CD8-positive, alpha-beta memory T cell (primary cell): Measurements from ENCODE around the gene SP8. TPM values are rescaled to one million over a fixed set of nuclear protein-coding genes. Genes with fewer than 3 reads are reported as not detected.

ENCODE experiments used
- CTCF ChIA-PET: fragments of 350-600 bp; sonication (Branson Sonifier 250); formaldehyde crosslinking; loops from one replicate; lab custom pipeline; 2021; ENCODE audit warnings: antibody characterized with exemption; lab: Charles Lee
- POLR2A ChIA-PET: fragments of 350-600 bp; sonication (Branson Sonifier 250); formaldehyde crosslinking; loops from one replicate; lab custom pipeline; 2021; ENCODE audit warnings: antibody characterized with exemption; lab: Charles Lee
- DNase-seq, 5 donors: peaks; one replicate each; pipeline versions ENCODE4 v3.0.0 to v3.0.0-alpha.2; 2020 to 2022; ENCODE audit warnings: mixed read lengths in 1 of 5
- H3K27ac ChIP-seq: one replicate; pipeline ENCODE4 v1.7.0; 2013; ENCODE audit warnings: low read depth, mild to moderate bottlenecking, low read length, moderate library complexity
- H3K27me3 ChIP-seq: 2 replicates; pipeline ENCODE4 v1.7.0; 2013; ENCODE audit warnings: low read length, mild to moderate bottlenecking; ENCODE audit not compliant: insufficient read depth, poor library complexity, severe bottlenecking
- H3K36me3 ChIP-seq: 2 replicates; pipeline ENCODE4 v1.7.0; 2013; ENCODE audit warnings: mild to moderate bottlenecking, low read length, moderate library complexity; ENCODE audit not compliant: insufficient read depth
- H3K4me1 ChIP-seq: 2 replicates; pipeline ENCODE4 v1.7.0; 2013; ENCODE audit warnings: mild to moderate bottlenecking, low read length, moderate library complexity; ENCODE audit not compliant: insufficient read depth
- H3K4me3 ChIP-seq: 2 replicates; pipeline ENCODE4 v1.7.0; 2013; ENCODE audit warnings: mild to moderate bottlenecking, low read length
- H3K9me3 ChIP-seq: 2 replicates; pipeline ENCODE4 v1.7.0; 2013; ENCODE audit warnings: mild to moderate bottlenecking, low read length
- H3K27ac Mint-ChIP-seq, 8 donors: one replicate each; pipeline ENCODE4 v1.8.0; 2020 to 2021; ENCODE audit warnings: mixed read lengths in 8 of 8, mild to moderate bottlenecking in 6 of 8, inconsistent platforms in 3 of 8, moderate library complexity in 3 of 8
- H3K27me3 Mint-ChIP-seq, 2 donors: one replicate each; pipeline ENCODE4 v1.8.0; 2020 to 2021; ENCODE audit warnings: mixed read lengths in 2 of 2, mild to moderate bottlenecking in 1 of 2, moderate library complexity in 1 of 2
- H3K36me3 Mint-ChIP-seq, 3 donors: one replicate each; pipeline ENCODE4 v1.8.0; 2020 to 2021; ENCODE audit warnings: mixed read lengths in 3 of 3, inconsistent platforms in 1 of 3, mild to moderate bottlenecking in 1 of 3
- H3K4me1 Mint-ChIP-seq, 3 donors: one replicate each; pipeline ENCODE4 v1.8.0; 2020 to 2021; ENCODE audit warnings: mixed read lengths in 3 of 3, inconsistent platforms in 1 of 3, mild to moderate bottlenecking in 1 of 3
- H3K4me3 Mint-ChIP-seq, 7 donors: one replicate each; pipeline ENCODE4 v1.8.0; 2020 to 2021; ENCODE audit warnings: mixed read lengths in 7 of 7, mild to moderate bottlenecking in 6 of 7, moderate library complexity in 4 of 7, inconsistent platforms in 2 of 7
- H3K9me3 Mint-ChIP-seq, 5 donors: one replicate each; pipeline ENCODE4 v1.8.0; 2020 to 2022; ENCODE audit warnings: mixed read lengths in 5 of 5, mild to moderate bottlenecking in 3 of 5, moderate library complexity in 2 of 5, inconsistent platforms in 1 of 5
- polyA plus RNA-seq: library from polyadenylated mRNA; unstranded; fragments of 300-500 nt; fragmentation: Illumina TruSeq; gene quantifications from one replicate; pipeline ENCODE4 v1.2.3, GENCODE V29; 2021
- total RNA-seq, 2 experiments: library from RNA; stranded (reverse); gene quantifications; one replicate each; pipeline ENCODE4 v1.2.3, GENCODE V29; 2021

SP8 gene
- total and polyA plus RNA-seq, 3 experiments from 2014 or later = not detected

GRCh38 chr7:20784388-20785156, 2.1 kb downstream of the SP8 start:
- H3K36me3 Mint-ChIP-seq = peaks cover 0 to 1% (median 0%) of the 10 kb centered on the region in 3 donors
- no peak overlapping the region for H3K4me3 ChIP-seq
- H3K4me3 Mint-ChIP-seq = no peak overlapping the region
- H3K27ac Mint-ChIP-seq = no peak overlapping the region
- peaks cover 31% of the 10 kb centered on the region for H3K27me3 ChIP-seq
- peaks cover 13% of the 10 kb centered on the region for H3K4me1 ChIP-seq
- peaks cover 20 to 27% (median 24%) of the 10 kb centered on the region in 3 donors for H3K4me1 Mint-ChIP-seq
- H3K27me3 Mint-ChIP-seq = peaks cover 57 to 83% of the 10 kb centered on the region in 2 donors
- no peaks in the 10 kb centered on the region for H3K9me3 ChIP-seq
- H3K9me3 Mint-ChIP-seq = peaks cover 10 to 32% (median 28%) of the 10 kb centered on the region in 5 donors
- no peaks in the 10 kb centered on the region for H3K36me3 ChIP-seq
- ChIA-PET POLR2A (no interaction called here), CTCF (no interaction called here)
- no peak for DNase-seq
- H3K27ac ChIP-seq = no peak overlapping the region

GRCh38 chr7:20783700-20784387, 2.8 kb downstream of the SP8 start:
- H3K4me1 ChIP-seq = peaks cover 13% of the 10 kb centered on the region
- peak overlapping the region in 6 of 7 donors; percentile 54 to 78 (median 64) for H3K4me3 Mint-ChIP-seq
- ChIA-PET POLR2A (no interaction called here), CTCF (no interaction called here)
- H3K27me3 ChIP-seq = peaks cover 31% of the 10 kb centered on the region
- peaks cover 8 to 36% (median 26%) of the 10 kb centered on the region in 5 donors for H3K9me3 Mint-ChIP-seq
- DNase-seq = no peak
- H3K27me3 Mint-ChIP-seq = peaks cover 61 to 86% of the 10 kb centered on the region in 2 donors
- H3K36me3 Mint-ChIP-seq = peaks cover 0 to 1% (median 0%) of the 10 kb centered on the region in 3 donors
- H3K4me1 Mint-ChIP-seq = peaks cover 20 to 27% (median 24%) of the 10 kb centered on the region in 3 donors
- H3K27ac Mint-ChIP-seq = peak overlapping the region in 1 of 8 donors; percentile 24
- no peak overlapping the region for H3K4me3 ChIP-seq
- H3K9me3 ChIP-seq = no peaks in the 10 kb centered on the region
- H3K36me3 ChIP-seq = no peaks in the 10 kb centered on the region
- no peak overlapping the region for H3K27ac ChIP-seq

DNA sequence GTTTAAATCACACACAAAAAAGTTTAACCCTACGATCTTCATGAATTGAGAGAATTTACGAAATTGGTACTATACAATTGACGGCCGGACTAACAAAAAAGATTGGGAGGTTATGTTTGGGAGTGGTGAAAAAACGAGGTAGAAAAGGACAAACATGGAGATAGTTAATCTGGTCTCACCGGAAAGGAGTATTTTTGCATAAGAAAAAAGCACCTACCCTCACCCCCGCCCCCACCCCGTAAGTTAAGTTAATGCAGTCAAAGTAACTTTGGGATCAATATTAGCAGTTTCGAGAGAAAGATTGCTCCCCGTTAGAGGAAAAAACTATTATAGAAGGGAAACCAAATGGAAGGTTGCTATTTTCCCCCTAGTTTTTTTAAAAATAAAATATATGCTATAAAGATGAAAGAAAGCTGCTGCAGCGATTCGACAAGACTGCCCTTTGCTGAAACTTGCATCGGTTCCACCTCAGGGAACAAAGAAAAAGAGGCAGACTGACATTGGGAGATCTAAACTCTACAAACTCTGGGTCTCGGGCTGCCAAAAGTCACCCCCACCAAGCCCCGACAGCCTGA, 3.5 kb downstream of the SP8 start:
- Mint-ChIP-seq H3K4me1 (peaks cover 20 to 27% (median 24%) of the 10 kb centered on the region in 3 donors), H3K9me3 (peaks cover 8 to 33% (median 21%) of the 10 kb centered on the region in 5 donors), H3K36me3 (peaks cover 0 to 1% (median 0%) of the 10 kb centered on the region in 3 donors), H3K27ac (no peak overlapping the region), H3K4me3 (peak overlapping the region in 1 of 7 donors; percentile 54), H3K27me3 (peaks cover 61 to 80% of the 10 kb centered on the region in 2 donors)
- Histone ChIP-seq H3K4me1 (peaks cover 13% of the 10 kb centered on the region), H3K27ac (no peak overlapping the region), H3K36me3 (no peaks in the 10 kb centered on the region), H3K27me3 (peaks cover 34% of the 10 kb centered on the region), H3K4me3 (no peak overlapping the region), H3K9me3 (no peaks in the 10 kb centered on the region)
- POLR2A ChIA-PET = no interaction called here
- CTCF ChIA-PET = no interaction called here
- no peak for DNase-seq

DNA sequence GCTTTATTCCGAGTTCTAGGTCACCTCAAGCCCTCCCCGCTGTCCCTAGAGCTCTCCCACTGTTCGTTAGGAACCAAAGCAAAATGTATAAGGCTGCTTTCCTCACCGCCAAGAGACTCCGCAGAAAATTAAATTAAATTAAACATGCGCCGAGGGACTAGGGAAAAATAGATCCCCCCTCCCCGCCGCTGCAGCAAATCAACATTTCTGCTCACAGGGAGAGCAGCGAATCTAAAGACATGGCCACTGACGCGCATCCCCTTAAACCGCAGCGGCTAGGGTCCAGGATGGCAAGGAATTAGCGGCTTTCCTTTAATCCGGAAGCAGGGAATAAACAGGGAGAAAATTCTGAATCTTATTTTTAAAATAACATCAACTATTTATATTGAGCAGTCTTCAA, 7.6 kb downstream of the SP8 start:
- H3K27me3 ChIP-seq = peaks cover 42% of the 10 kb centered on the region

GRCh38 chr7:20778063-20778721, 8.5 kb downstream of the SP8 start:
- no peaks in the 10 kb centered on the region for H3K36me3 ChIP-seq
- Mint-ChIP-seq H3K9me3 (peaks cover 8 to 24% (median 17%) of the 10 kb centered on the region in 5 donors), H3K27me3 (peaks cover 61 to 74% of the 10 kb centered on the region in 2 donors), H3K4me1 (peaks cover 9 to 13% (median 9%) of the 10 kb centered on the region in 3 donors), H3K36me3 (peaks cover 0 to 3% (median 1%) of the 10 kb centered on the region in 3 donors), H3K4me3 (no peak overlapping the region), H3K27ac (no peak overlapping the region)
- no peak overlapping the region for H3K4me3 ChIP-seq
- ChIA-PET CTCF (no interaction called here), POLR2A (no interaction called here)
- H3K27me3 ChIP-seq = peaks cover 42% of the 10 kb centered on the region
- H3K9me3 ChIP-seq = no peaks in the 10 kb centered on the region
- H3K4me1 ChIP-seq = peaks cover 5% of the 10 kb centered on the region
- DNase-seq = no peak
- H3K27ac ChIP-seq = no peak overlapping the region

More for the DNA sequence above, 7.6 kb downstream of the SP8 start:
- Mint-ChIP-seq H3K27ac (no peak overlapping the region), H3K9me3 (peaks cover 8 to 26% (median 19%) of the 10 kb centered on the region in 5 donors), H3K36me3 (peaks cover 0 to 3% (median 1%) of the 10 kb centered on the region in 3 donors), H3K27me3 (peaks cover 67 to 82% of the 10 kb centered on the region in 2 donors), H3K4me1 (peaks cover 12 to 17% (median 12%) of the 10 kb centered on the region in 3 donors), H3K4me3 (no peak overlapping the region)
- H3K27ac ChIP-seq = no peak overlapping the region
- ChIA-PET CTCF (no interaction called here), POLR2A (no interaction called here)
- DNase-seq = no peak
- no peaks in the 10 kb centered on the region for H3K36me3 ChIP-seq
- no peaks in the 10 kb centered on the region for H3K9me3 ChIP-seq
- no peak overlapping the region for H3K4me3 ChIP-seq
- H3K4me1 ChIP-seq = peaks cover 5% of the 10 kb centered on the region

DNA sequence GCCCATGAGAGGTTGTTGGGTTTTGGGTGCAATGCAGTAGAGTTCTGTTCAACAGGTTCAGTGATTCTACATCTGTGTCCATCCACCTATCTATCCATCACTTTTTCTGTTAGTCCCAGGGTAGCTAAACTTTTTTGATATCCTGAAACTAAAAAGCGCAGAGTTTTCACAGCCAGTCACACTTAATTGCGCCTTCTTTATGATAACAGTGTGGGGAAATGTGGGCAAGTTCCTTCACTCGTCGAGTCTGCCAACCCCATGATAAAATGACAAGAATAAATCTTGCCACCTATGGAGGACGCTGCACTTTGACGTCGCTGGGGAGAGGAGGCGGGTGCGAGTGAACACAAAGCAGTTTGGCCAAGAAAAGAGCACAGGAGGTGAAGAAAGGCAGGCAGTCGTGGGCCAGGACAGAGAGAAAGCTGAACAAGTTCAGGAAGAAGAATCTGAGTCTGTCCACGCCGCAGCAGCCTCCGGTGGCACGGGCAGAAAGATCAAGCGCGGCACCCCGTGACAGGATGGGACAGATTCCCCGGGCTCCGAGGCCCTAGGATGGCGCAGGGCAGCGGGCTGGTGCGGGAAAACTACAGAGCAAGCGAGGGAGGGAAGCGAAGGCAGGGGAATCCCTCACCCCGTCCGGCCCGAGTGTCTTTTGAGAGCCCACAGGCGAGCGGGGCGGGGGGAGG, 9.2 kb downstream of the SP8 start:
- H3K36me3 Mint-ChIP-seq = peaks cover 0 to 3% (median 0%) of the 10 kb centered on the region in 3 donors
- ChIA-PET POLR2A (no interaction called here), CTCF (no interaction called here)
- H3K9me3 ChIP-seq = no peaks in the 10 kb centered on the region
- H3K4me3 ChIP-seq = no peak overlapping the region
- H3K9me3 Mint-ChIP-seq = peaks cover 6 to 18% (median 16%) of the 10 kb centered on the region in 5 donors
- no peak overlapping the region for H3K27ac ChIP-seq
- peak overlapping the region in 6 of 7 donors; percentile 20 to 72 (median 48) for H3K4me3 Mint-ChIP-seq
- DNase-seq = no peak
- peak overlapping the region in 3 of 8 donors; percentile 38 to 61 (median 58) for H3K27ac Mint-ChIP-seq
- peaks cover 42% of the 10 kb centered on the region for H3K27me3 ChIP-seq
- peaks cover 57 to 68% of the 10 kb centered on the region in 2 donors for H3K27me3 Mint-ChIP-seq
- no peaks in the 10 kb centered on the region for H3K36me3 ChIP-seq
- H3K4me1 Mint-ChIP-seq = peaks cover 7 to 9% (median 9%) of the 10 kb centered on the region in 3 donors
- peaks cover 5% of the 10 kb centered on the region for H3K4me1 ChIP-seq

- peak overlapping the region in 2 of 7 donors; percentile 36 to 45 for H3K4me3 Mint-ChIP-seq
- no peak overlapping the region for H3K27ac Mint-ChIP-seq
- H3K27me3 ChIP-seq = peaks cover 42% of the 10 kb centered on the region
These were observed 9.7 kb downstream of the SP8 start for GRCh38 chr7:20776942-20777341.

More at GRCh38 chr7:20776942-20777341, 9.7 kb downstream of the SP8 start:
- ChIA-PET POLR2A (no interaction called here), CTCF (no interaction called here)
- Histone ChIP-seq H3K4me1 (peaks cover 5% of the 10 kb centered on the region), H3K4me3 (no peak overlapping the region), H3K9me3 (no peaks in the 10 kb centered on the region), H3K36me3 (no peaks in the 10 kb centered on the region), H3K27ac (no peak overlapping the region)
- no peak for DNase-seq
- H3K4me1 Mint-ChIP-seq = peaks cover 7 to 9% (median 9%) of the 10 kb centered on the region in 3 donors
- H3K9me3 Mint-ChIP-seq = peaks cover 6 to 18% (median 16%) of the 10 kb centered on the region in 5 donors
- peaks cover 57 to 68% of the 10 kb centered on the region in 2 donors for H3K27me3 Mint-ChIP-seq
- H3K36me3 Mint-ChIP-seq = peaks cover 0 to 3% (median 0%) of the 10 kb centered on the region in 3 donors
